ENCODE results near the gene NCCRP1.

Gene NCCRP1

GRCh38 chr19:39248806-39249205 lies 52.0 kb downstream of the NCCRP1 start, which contains the start of gene IFNL4:
IFNL4 (minus strand) TSS chr19:39248856.
- DNase-seq, result no peak

GRCh38 chr19:39251081-39251480 lies 54.3 kb downstream of the NCCRP1 start:
- DNase-seq, result no peak

Measured in NCI-H774 (cell line).